ENCODE data around the gene IRF2BP1. TPM values are rescaled to one million over a fixed set of nuclear protein-coding genes. Genes with fewer than 3 reads are reported as not detected.

IRF2BP1 gene
- total RNA-seq, 1 donor from 2014 or later, result 17.5 TPM

GRCh38 chr19:45901912-45902650 lies 16.1 kb upstream of the IRF2BP1 start, which contains the start of gene MYPOP:
MYPOP (minus strand) TSS chr19:45902613; CDS start chr19:45901773, 840 bp downstream.
- Mint-ChIP-seq H3K4me1 (peaks cover 29% of the 10 kb centered on the region), H3K9me3 (no peaks in the 10 kb centered on the region), H3K27ac (peak within 1 kb of the TSS; percentile 82), H3K27me3 (no peaks in the 10 kb centered on the region), H3K36me3 (ENCODE audit: low read depth) (peaks cover 27% of the 10 kb centered on the region), H3K4me3 (peak within 1 kb of the TSS; percentile 90)
- DNase-seq, result peak; percentile 23
- ChIA-PET CTCF (interaction anchor here (1.0 to 2.4 kb wide), 4 partner anchors 16 to 115 kb away, joined by 3 to 6 read pairs (median 5); partner anchors contain the start of gene SYMPK), POLR2A (interaction anchor here (0.6 to 3.7 kb wide), 14 partner anchors 8 to 901 kb away, joined by 3 to 60 read pairs (median 5); partner anchors contain the start of genes CCDC61, FBXO46, IRF2BP1 and RELB)
- TF ChIP-seq CTCF (IDR thresholded peaks at IDR 0.05), result no peak
- no peak for ATAC-seq (ENCODE audit: low read depth)
- intact Hi-C loops (cut with micrococcal nuclease), result loop anchor here (1.0 to 5.0 kb wide), 5 partner anchors 16 to 445 kb away; partner anchors contain the start of genes CCDC61, IRF2BP1, PPP5C and SYMPK

DNA sequence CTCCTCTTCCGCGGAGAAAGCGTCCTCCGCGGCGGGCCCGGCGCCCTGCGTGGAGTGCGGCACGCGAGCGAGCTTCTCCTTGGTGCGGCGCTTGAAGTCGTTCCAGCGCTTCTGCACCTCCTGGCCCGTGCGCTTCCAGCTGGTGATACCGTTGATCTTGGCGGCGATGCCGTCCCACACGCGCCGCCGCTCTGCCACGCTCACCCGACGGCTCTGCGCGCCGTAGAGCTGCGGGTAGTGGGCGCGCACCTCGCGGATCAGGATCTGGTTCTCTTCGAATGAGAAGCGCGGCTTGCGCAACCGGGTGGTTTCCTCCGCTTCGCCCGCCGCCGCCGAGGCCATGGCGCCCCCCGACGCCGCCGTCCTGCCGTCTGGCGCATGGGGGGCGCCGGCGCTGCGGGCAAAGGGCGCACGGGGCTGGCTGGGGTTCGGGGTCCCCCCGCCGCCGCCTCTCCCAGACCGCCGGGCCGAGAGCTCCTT lies 15.5 kb upstream of the IRF2BP1 start:
- DNase-seq (peak; percentile 41), ATAC-seq (ENCODE audit: low read depth) (no peak)
- no peak overlapping the region for H3K27ac Mint-ChIP-seq
- ChIA-PET CTCF (interaction anchor here (1.6 to 2.4 kb wide), 2 partner anchors 38 to 85 kb away, joined by 5 to 6 read pairs; partner anchors contain the start of gene SYMPK), POLR2A (interaction anchor here (0.6 to 3.7 kb wide), 6 partner anchors 11 to 815 kb away, joined by 3 to 60 read pairs (median 6); partner anchors contain the start of genes CCDC61, FBXO46, IRF2BP1 and PRKD2)
- intact Hi-C loops (cut with micrococcal nuclease), result loop anchor here (5.0 kb wide), 1 partner anchor 446 kb away; the partner anchor contains the start of gene PPP5C
- peaks cover 27% of the 10 kb centered on the region for H3K36me3 Mint-ChIP-seq (ENCODE audit: low read depth)
- peak overlapping the region; percentile 73 for H3K4me3 Mint-ChIP-seq
- no peak for TF ChIP-seq CTCF (IDR thresholded peaks at IDR 0.05)
- H3K9me3 Mint-ChIP-seq, result no peaks in the 10 kb centered on the region
- peaks cover 29% of the 10 kb centered on the region for H3K4me1 Mint-ChIP-seq
- H3K27me3 Mint-ChIP-seq, result no peaks in the 10 kb centered on the region

- POLR2A ChIA-PET, result interaction anchor here (0.6 to 3.7 kb wide), 4 partner anchors 14 to 816 kb away, joined by 3 to 60 read pairs (median 18); partner anchors contain the start of genes IRF2BP1, PRKD2 and SYMPK
- H3K4me3 Mint-ChIP-seq, result peak overlapping the region; percentile 44
Observed at GRCh38 chr19:45900738-45901431, 14.9 kb upstream of the IRF2BP1 start.

GRCh38 chr19:45899919-45900589 lies 14.1 kb upstream of the IRF2BP1 start:
- Mint-ChIP-seq H3K36me3 (ENCODE audit: low read depth) (peaks cover 33% of the 10 kb centered on the region), H3K27ac (no peak overlapping the region), H3K4me3 (no peak overlapping the region), H3K27me3 (no peaks in the 10 kb centered on the region), H3K9me3 (no peaks in the 10 kb centered on the region), H3K4me1 (peaks cover 33% of the 10 kb centered on the region)
- POLR2A ChIA-PET, result interaction anchor here (1.5 to 3.7 kb wide), 2 partner anchors 14 to 37 kb away, joined by 3 to 33 read pairs; partner anchors contain the start of genes IRF2BP1 and SYMPK
- no peak for TF ChIP-seq CTCF (IDR thresholded peaks at IDR 0.05)
- intact Hi-C loops (cut with micrococcal nuclease), result loop anchor here (5.0 kb wide), 1 partner anchor 447 kb away; the partner anchor contains the start of gene PPP5C
- no peak for ATAC-seq (ENCODE audit: low read depth)
- DNase-seq, result no peak
- CTCF ChIA-PET, result no interaction called here

More at GRCh38 chr19:45900738-45901431, 14.9 kb upstream of the IRF2BP1 start:
- TF ChIP-seq CTCF (IDR thresholded peaks at IDR 0.05), result no peak
- CTCF ChIA-PET, result interaction anchor here (1.6 to 2.4 kb wide), 2 partner anchors 38 to 84 kb away, joined by 5 to 6 read pairs; partner anchors contain the start of gene SYMPK
- ATAC-seq (ENCODE audit: low read depth), result no peak
- intact Hi-C loops (cut with micrococcal nuclease), result loop anchor here (5.0 kb wide), 1 partner anchor 446 kb away; the partner anchor contains the start of gene PPP5C
- peaks cover 29% of the 10 kb centered on the region for H3K4me1 Mint-ChIP-seq
- H3K27ac Mint-ChIP-seq, result no peak overlapping the region
- no peaks in the 10 kb centered on the region for H3K9me3 Mint-ChIP-seq
- H3K36me3 Mint-ChIP-seq (ENCODE audit: low read depth), result peaks cover 27% of the 10 kb centered on the region
- H3K27me3 Mint-ChIP-seq, result no peaks in the 10 kb centered on the region
- no peak for DNase-seq
